Mucosa of stomach (tissue), 1 donor: Measurements from ENCODE around the gene KRT36.

Experiments
- H3K27me3 ChIP-seq: one replicate; pipeline ENCODE4 v1.7.0; 2013; ENCODE audit warnings: mild to moderate bottlenecking, low read length; ENCODE audit not compliant: control insufficient read depth, insufficient read depth
- H3K36me3 ChIP-seq: one replicate; pipeline ENCODE4 v1.7.0; 2013; ENCODE audit warnings: low read length; ENCODE audit not compliant: control insufficient read depth, insufficient read depth
- H3K4me1 ChIP-seq: one replicate; pipeline ENCODE4 v1.7.0; 2013; ENCODE audit warnings: mild to moderate bottlenecking, low read length; ENCODE audit not compliant: control insufficient read depth, insufficient read depth
- H3K4me3 ChIP-seq: one replicate; pipeline ENCODE4 v1.7.0; 2013; ENCODE audit warnings: low read length
- H3K9ac ChIP-seq: one replicate; pipeline ENCODE4 v1.7.0; 2013; ENCODE audit warnings: mild to moderate bottlenecking, low read length, moderate library complexity
- H3K9me3 ChIP-seq: one replicate; pipeline ENCODE4 v1.7.0; 2013; ENCODE audit warnings: mild to moderate bottlenecking, low read length, moderate library complexity; ENCODE audit not compliant: control insufficient read depth
- donor health status: Pancreatic carcinoma.

Gene KRT36

GRCh38 chr17:41530062-41531048, 40.6 kb upstream of the KRT36 start:
- Histone ChIP-seq H3K4me1 (peaks cover 35% of the 10 kb centered on the region), H3K9me3 (no peaks in the 10 kb centered on the region), H3K4me3 (no peak overlapping the region), H3K27me3 (peaks cover 26% of the 10 kb centered on the region), H3K36me3 (peaks cover 7% of the 10 kb centered on the region), H3K9ac (peak overlapping the region; percentile 90)

- no peak overlapping the region for H3K4me3 ChIP-seq
- H3K36me3 ChIP-seq: peaks cover 13% of the 10 kb centered on the region
- H3K9ac ChIP-seq: peak overlapping the region; percentile 90
- peaks cover 43% of the 10 kb centered on the region for H3K4me1 ChIP-seq
- H3K27me3 ChIP-seq: peaks cover 26% of the 10 kb centered on the region
- H3K9me3 ChIP-seq: no peaks in the 10 kb centered on the region
These were observed 39.8 kb upstream of the KRT36 start for GRCh38 chr17:41529491-41529915.

- peaks cover 26% of the 10 kb centered on the region for H3K27me3 ChIP-seq
- no peaks in the 10 kb centered on the region for H3K9me3 ChIP-seq
- peak overlapping the region; percentile 90 for H3K9ac ChIP-seq
- H3K4me3 ChIP-seq: peak overlapping the region; percentile 72
- H3K4me1 ChIP-seq: peaks cover 49% of the 10 kb centered on the region
- peaks cover 15% of the 10 kb centered on the region for H3K36me3 ChIP-seq
These were observed 39.2 kb upstream of the KRT36 start for GRCh38 chr17:41528959-41529353.

- H3K4me1 ChIP-seq: peaks cover 65% of the 10 kb centered on the region
- no peaks in the 10 kb centered on the region for H3K9me3 ChIP-seq
- H3K27me3 ChIP-seq: peaks cover 26% of the 10 kb centered on the region
- H3K9ac ChIP-seq: peak overlapping the region; percentile 90
- H3K4me3 ChIP-seq: peak overlapping the region; percentile 72
- H3K36me3 ChIP-seq: peaks cover 28% of the 10 kb centered on the region
These were observed 37.6 kb upstream of the KRT36 start for GRCh38 chr17:41527063-41528023.

- Histone ChIP-seq H3K36me3 (peaks cover 28% of the 10 kb centered on the region), H3K4me3 (peak overlapping the region; percentile 23), H3K9me3 (no peaks in the 10 kb centered on the region), H3K4me1 (peaks cover 76% of the 10 kb centered on the region), H3K27me3 (peaks cover 21% of the 10 kb centered on the region), H3K9ac (peak overlapping the region; percentile 40)
These were observed 34.6 kb upstream of the KRT36 start for GRCh38 chr17:41524261-41524660.

GRCh38 chr17:41523787-41524186, 34.1 kb upstream of the KRT36 start:
- Histone ChIP-seq H3K36me3 (peaks cover 28% of the 10 kb centered on the region), H3K4me1 (peaks cover 72% of the 10 kb centered on the region), H3K4me3 (peak overlapping the region; percentile 23), H3K9me3 (no peaks in the 10 kb centered on the region), H3K9ac (peak overlapping the region; percentile 40), H3K27me3 (peaks cover 17% of the 10 kb centered on the region)

- H3K9ac ChIP-seq: peak overlapping the region; percentile 40
- peak overlapping the region; percentile 9 for H3K4me3 ChIP-seq
- H3K27me3 ChIP-seq: peaks cover 14% of the 10 kb centered on the region
- peaks cover 28% of the 10 kb centered on the region for H3K36me3 ChIP-seq
- peaks cover 67% of the 10 kb centered on the region for H3K4me1 ChIP-seq
- H3K9me3 ChIP-seq: no peaks in the 10 kb centered on the region
These were observed 33.5 kb upstream of the KRT36 start for GRCh38 chr17:41523225-41523593.

GRCh38 chr17:41522301-41523224, 32.9 kb upstream of the KRT36 start:
- peak overlapping the region; percentile 12 for H3K4me3 ChIP-seq
- H3K9ac ChIP-seq: peak overlapping the region; percentile 28
- H3K36me3 ChIP-seq: peaks cover 28% of the 10 kb centered on the region
- no peaks in the 10 kb centered on the region for H3K9me3 ChIP-seq
- peaks cover 9% of the 10 kb centered on the region for H3K27me3 ChIP-seq
- peaks cover 66% of the 10 kb centered on the region for H3K4me1 ChIP-seq

GRCh38 chr17:41521574-41522261, 32.0 kb upstream of the KRT36 start:
- H3K27me3 ChIP-seq: peaks cover under 1% of the 10 kb centered on the region
- H3K9me3 ChIP-seq: no peaks in the 10 kb centered on the region
- H3K9ac ChIP-seq: peak overlapping the region; percentile 2
- no peak overlapping the region for H3K4me3 ChIP-seq
- H3K36me3 ChIP-seq: peaks cover 22% of the 10 kb centered on the region
- peaks cover 63% of the 10 kb centered on the region for H3K4me1 ChIP-seq

GRCh38 chr17:41520821-41521521, 31.3 kb upstream of the KRT36 start:
- Histone ChIP-seq H3K4me3 (no peak overlapping the region), H3K36me3 (peaks cover 21% of the 10 kb centered on the region), H3K9ac (peak overlapping the region; percentile 2), H3K4me1 (peaks cover 63% of the 10 kb centered on the region), H3K9me3 (no peaks in the 10 kb centered on the region), H3K27me3 (no peaks in the 10 kb centered on the region)
